Measurements from ENCODE around the gene EXOC2. TPM values are rescaled to one million over a fixed set of nuclear protein-coding genes. Genes with fewer than 3 reads are reported as not detected.
A peak's percentile ranks its signal among the peaks of the same experiment; 100 is the strongest.

The EXOC2 gene
- total RNA-seq, 1 experiment from 2014 or later: 30.5 TPM

DNA sequence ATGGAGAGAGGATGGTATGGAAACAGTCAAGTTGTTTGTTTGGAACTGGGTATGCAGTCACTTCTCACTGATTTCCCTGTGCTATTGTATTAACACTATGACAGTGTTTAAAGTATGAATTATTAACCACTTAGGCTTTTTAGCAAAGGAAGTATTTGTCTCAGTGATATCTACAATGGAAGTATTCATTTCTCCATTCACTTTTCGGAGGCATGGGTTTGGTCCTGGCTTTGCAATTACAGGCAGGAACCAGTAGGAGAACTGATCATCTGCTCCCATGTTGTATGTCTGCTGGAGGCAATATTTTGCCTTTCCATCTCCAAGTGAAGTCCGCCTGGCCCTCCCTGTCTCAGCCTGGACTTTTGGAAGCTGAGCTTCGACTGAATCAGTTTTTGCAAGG lies 30.6 kb upstream of the EXOC2 start:
- TF ChIP-seq SIN3A (IDR thresholded peaks at IDR 0.05; ENCODE audit: borderline replicate concordance, insufficient read depth, low read depth, low read length): no peak
- TF ChIP-seq TCF7L2 (IDR thresholded peaks at IDR 0.05; ENCODE audit: low read depth, low read length): no peak
- TF ChIP-seq CTCF (IDR thresholded peaks at IDR 0.05): peak; percentile 29; the same call in 1 of the 2 replicates
- no peak for TF ChIP-seq POLR2AphosphoS5 (IDR thresholded peaks at IDR 0.05; ENCODE audit: low read depth, low read length)
- TF ChIP-seq REST (IDR thresholded peaks at IDR 0.05; ENCODE audit: insufficient read depth in 1 of 2, low read depth in 2 of 2, low read length in 1 of 2): no peak
- POLR2A ChIA-PET: no interaction called here
- peaks cover 14% of the 10 kb centered on the region for H3K27me3 ChIP-seq (ENCODE audit: control insufficient read depth, insufficient read depth, low read length)
- no peak overlapping the region for H3K4me3 ChIP-seq (ENCODE audit: low read depth in 2 of 2, low read length in 2 of 2)
- H3K4me1 ChIP-seq (ENCODE audit: control insufficient read depth, insufficient read depth, low read length): no peaks in the 10 kb centered on the region
- in situ Hi-C loops (cut with HindIII; ENCODE audit: low pct_unique_long_range_greater_than_20kb, low sequenced_read_pairs): no loop called here
- no peak for DNase-seq (ENCODE audit: low read depth, low spot score)
- no peak overlapping the region for H3K27ac ChIP-seq (ENCODE audit: low read length)
- H3K36me3 ChIP-seq (ENCODE audit: control insufficient read depth, insufficient read depth, low read length): no peaks in the 10 kb centered on the region
- intact Hi-C loops (cut with micrococcal nuclease; ENCODE audit: unreplicated experiment): no loop called here
- no TSS peak for BruUV-seq (replicated peaks)
- H3K9me3 ChIP-seq (ENCODE audit: control insufficient read depth, insufficient read depth, low read depth, low read length): no peaks in the 10 kb centered on the region
- ATAC-seq: no peak
- CTCF ChIA-PET: no interaction called here

GRCh38 chr6:722608-723007 lies 29.7 kb upstream of the EXOC2 start:
- DNase-seq (ENCODE audit: low read depth, low spot score) (no peak), ATAC-seq (no peak)
- Histone ChIP-seq H3K4me3 (ENCODE audit: low read depth in 2 of 2, low read length in 2 of 2) (no peak overlapping the region), H3K36me3 (ENCODE audit: control insufficient read depth, insufficient read depth, low read length) (no peaks in the 10 kb centered on the region), H3K4me1 (ENCODE audit: control insufficient read depth, insufficient read depth, low read length) (no peaks in the 10 kb centered on the region), H3K27me3 (ENCODE audit: control insufficient read depth, insufficient read depth, low read length) (peaks cover 8% of the 10 kb centered on the region), H3K27ac (ENCODE audit: low read length) (no peak overlapping the region), H3K9me3 (ENCODE audit: control insufficient read depth, insufficient read depth, low read depth, low read length) (no peaks in the 10 kb centered on the region)
- no peak for TF ChIP-seq SIN3A (IDR thresholded peaks at IDR 0.05; ENCODE audit: borderline replicate concordance, insufficient read depth, low read depth, low read length)
- TF ChIP-seq TCF7L2 (IDR thresholded peaks at IDR 0.05; ENCODE audit: low read depth, low read length): no peak
- TF ChIP-seq CTCF (IDR thresholded peaks at IDR 0.05): no peak
- TF ChIP-seq POLR2AphosphoS5 (IDR thresholded peaks at IDR 0.05; ENCODE audit: low read depth, low read length): no peak
- no peak for TF ChIP-seq REST (IDR thresholded peaks at IDR 0.05; ENCODE audit: insufficient read depth in 1 of 2, low read depth in 2 of 2, low read length in 1 of 2)
- intact Hi-C loops (cut with micrococcal nuclease; ENCODE audit: unreplicated experiment) (no loop called here), in situ Hi-C loops (cut with HindIII; ENCODE audit: low pct_unique_long_range_greater_than_20kb, low sequenced_read_pairs) (no loop called here)
- ChIA-PET POLR2A (no interaction called here), CTCF (interaction anchor here (0.8 to 1.0 kb wide), 2 partner anchors 129 to 614 kb away, joined by 3 to 4 read pairs; no protein-coding TSS in a partner anchor)
- BruUV-seq (replicated peaks): no TSS peak

All from Panc1 (cell line).